NOMO-1 (cell line): ENCODE results near the gene BTBD9.

ENCODE experiments used
- DNase-seq, 2 experiments: peaks; one replicate each; lab custom pipeline; 2025; ENCODE audit not compliant: unreplicated experiment in 2 of 2; lab: John Stamatoyannopoulos, UW

BTBD9 gene

GRCh38 chr6:38639498-38640215 is at the start of gene BTBD9:
BTBD9 (minus strand) TSS chr6:38639929.
- DNase-seq, result peak; percentile 77 to 81

DNA sequence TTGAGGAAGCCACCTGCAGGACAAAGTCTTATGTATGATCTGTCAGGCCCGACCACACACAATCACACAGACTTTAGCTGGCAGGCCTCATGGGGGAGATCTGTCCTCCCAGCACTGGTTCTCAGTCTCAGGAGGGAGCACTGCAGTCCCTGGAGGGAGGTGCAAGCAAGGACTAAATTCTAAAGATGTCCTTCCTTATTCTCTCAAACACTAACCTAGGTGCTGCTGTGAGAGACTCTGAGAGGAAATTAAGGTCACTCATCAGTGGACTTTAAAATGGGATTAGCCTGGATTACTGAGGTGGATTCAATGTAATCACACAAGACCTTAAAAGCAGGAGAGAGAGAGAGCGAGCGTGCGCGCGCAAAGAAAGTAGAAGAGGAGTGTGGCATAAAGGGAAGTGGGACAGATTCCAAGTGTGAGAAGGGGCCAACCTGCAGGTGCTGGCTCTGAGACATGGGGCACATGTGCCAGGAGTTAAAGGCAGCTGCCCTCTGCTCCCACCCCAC is 48.9 kb upstream of the BTBD9 start:
- no peak for DNase-seq

DNA sequence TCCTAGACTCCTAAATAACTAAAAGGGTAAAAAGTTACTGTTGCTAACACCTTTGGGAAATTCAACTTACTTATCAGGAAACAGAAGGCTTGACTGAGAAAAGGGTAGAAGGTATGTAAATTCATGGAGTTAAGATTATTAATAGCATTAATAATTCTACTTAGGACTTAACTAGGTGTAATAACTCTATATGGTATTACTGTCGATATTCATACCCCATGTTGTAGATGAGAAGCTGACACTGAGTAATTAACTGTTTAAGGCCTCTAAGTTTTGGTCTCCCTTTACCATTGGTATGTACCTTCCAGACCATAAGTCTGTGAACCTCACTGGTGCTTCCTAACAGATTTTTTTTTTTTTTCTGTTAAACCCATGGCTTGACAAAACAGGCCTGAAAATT is 47.8 kb upstream of the BTBD9 start:
- no peak for DNase-seq

- no peak for DNase-seq
These were observed 47.3 kb upstream of the BTBD9 start for GRCh38 chr6:38687043-38687353.

- no peak for DNase-seq
These were observed 46.7 kb upstream of the BTBD9 start for GRCh38 chr6:38686270-38687042.

GRCh38 chr6:38684904-38685303 is 45.2 kb upstream of the BTBD9 start:
- no peak for DNase-seq

DNA sequence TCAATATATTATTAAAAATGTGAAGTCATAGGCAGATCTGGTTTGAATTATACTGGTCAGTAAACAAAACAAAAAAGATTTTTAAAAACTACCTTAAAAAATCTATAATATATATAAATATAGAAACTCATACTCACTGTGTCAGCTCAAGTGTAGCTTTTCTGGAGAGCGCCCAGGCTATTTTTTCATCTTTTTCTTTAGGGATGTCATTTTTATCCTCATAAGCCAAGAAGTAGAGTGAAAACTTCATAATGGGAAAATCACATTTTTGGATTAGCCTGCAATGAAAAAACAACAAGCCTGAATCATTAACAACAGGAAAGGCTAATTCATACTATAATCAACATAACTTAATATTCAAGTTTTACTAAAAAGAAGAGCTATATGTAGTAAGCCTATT is 44.5 kb upstream of the BTBD9 start:
- no peak for DNase-seq

- DNase-seq, result peak in 1 of 2 experiments; percentile 18
These were observed 42.1 kb upstream of the BTBD9 start for GRCh38 chr6:38681850-38682249.

- no peak for DNase-seq
These were observed 39.9 kb upstream of the BTBD9 start for GRCh38 chr6:38679668-38680067.

DNA sequence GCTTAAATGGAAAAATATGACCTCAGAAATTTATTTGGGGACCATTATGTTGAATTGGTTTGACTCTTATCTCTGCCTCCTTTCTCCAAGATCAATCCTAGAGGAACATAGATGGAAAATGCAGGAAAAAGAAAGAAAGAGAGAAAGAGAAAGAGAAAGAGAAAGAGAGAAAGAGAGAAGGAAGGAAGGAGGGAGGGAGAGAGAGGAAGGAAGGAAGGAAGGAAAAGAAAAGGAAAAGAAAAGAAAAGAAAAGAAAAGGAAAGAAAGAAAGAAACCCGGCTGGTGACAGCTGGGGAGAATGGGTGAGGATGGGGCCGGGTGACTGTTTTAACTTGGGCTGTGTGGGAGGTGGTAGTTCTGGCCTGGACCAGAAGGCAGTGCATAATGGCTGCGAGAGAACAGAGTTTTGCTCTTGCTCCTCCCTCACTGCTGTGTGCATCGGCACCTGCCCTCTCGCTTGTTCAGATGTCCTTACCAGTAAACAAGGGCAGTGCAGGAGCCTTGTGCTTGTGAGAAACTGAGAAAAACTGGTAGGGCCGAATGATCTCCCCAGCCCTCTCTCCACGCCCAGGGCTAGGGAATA is 38.5 kb upstream of the BTBD9 start:
- no peak for DNase-seq

DNA sequence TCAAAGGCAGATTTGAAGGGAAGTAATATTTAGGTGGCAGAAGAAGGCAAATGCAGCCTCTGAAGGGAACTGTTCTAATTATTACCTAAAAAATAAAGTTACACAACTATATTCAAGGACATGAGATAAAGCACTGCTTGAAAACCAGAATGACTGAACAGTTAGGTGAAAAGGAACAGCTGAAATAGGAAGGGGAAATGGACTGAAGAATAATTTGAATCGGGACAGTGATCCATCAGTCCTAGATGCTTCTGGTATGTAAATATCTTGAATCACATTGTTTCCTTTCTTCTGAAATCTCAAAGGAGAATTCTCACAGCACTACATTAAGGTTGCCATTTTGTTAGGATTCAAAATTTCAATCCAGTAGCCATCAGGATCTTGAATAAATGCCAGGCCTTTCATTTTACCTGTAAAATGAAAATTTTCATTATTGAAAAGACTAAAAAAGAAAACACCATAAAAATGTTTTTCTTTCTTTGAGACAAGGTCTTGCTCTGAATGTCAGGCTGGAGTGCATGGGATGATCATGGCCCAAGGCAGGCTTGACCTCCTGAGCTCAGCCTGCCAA is 37.3 kb upstream of the BTBD9 start:
- no peak for DNase-seq

DNA sequence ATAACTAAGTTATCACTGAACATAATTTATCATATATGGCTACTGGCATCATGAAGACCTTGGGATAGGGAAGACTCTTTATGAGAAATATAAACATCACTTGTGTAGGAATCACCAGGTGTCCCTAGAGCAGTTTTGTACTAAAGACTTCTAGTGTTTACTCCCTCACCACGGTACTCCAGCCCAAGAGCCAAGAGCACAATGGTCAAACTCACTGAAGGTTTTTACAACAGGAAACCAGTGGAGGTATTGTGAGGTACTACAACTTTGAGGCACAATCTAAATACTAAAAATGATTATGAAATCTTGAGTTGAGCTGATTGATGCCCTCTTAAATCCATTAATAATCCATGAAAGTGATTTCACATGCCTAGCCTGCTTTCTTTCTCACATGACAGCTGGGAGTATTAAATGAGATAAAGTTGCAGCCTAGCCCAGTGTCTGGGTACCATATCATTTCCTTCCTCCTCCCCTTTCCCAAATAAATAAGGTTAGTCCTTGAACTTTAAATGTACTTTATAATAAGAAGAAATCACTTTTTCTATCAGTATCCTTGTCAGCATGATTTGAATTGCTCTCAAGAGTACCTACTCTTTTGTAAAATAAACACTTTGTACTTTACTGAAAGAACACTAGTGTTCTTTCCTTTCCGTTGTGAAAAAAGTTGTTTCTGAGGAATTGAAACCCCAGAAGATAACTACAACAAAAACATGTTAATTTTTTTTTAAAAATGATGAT is 36.7 kb upstream of the BTBD9 start:
- no peak for DNase-seq

GRCh38 chr6:38673397-38674165 is 33.9 kb upstream of the BTBD9 start:
- peak in 1 of 2 experiments; percentile 10 for DNase-seq

- peak in 1 of 2 experiments; percentile 59 for DNase-seq
These were observed 32.2 kb upstream of the BTBD9 start for GRCh38 chr6:38671885-38672467.

DNA sequence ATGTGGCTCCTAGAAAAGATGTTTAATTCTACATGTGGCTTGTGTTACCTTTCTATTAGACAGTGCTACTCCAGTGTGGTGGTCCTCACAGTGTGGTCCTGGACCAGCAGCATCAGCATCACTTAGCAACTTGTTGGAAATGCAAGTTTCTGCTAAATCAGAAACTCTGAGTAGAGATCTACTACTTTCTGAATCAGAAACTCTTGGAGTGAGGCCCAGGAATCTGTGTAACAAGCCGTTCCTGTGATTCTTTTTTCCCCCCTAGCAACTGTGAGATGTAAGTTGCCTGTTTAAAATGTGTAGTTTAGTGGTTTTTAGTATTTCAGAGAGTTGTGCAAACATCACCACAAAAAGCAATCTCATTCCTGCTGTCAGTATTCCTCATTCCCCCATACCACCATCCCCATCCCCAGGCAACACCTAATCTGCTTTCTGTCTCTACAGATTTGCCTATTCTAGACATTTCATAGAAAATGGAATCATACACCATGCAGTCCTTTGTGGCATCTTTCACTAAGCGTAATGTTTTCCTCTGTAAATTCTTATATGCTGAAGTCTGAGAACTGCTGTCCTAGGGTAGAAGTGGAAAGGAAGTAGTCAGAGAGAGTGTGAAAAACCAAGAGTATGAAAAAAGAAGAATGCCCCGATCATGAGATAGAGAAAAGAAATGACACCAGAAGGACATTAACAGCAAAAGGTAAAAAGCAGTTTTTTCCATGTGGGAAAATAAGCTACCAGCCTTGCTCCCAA is 18.9 kb upstream of the BTBD9 start:
- no peak for DNase-seq

- no peak for DNase-seq
These were observed 17.2 kb upstream of the BTBD9 start for GRCh38 chr6:38656896-38657295.

GRCh38 chr6:38654263-38654662 is 14.5 kb upstream of the BTBD9 start:
- DNase-seq, result no peak

- no peak for DNase-seq
These were observed 11.5 kb upstream of the BTBD9 start for GRCh38 chr6:38651121-38651784.
